Testis (tissue), 3 donors: ENCODE results near the gene HAPSTR1. TPM values are rescaled to one million over a fixed set of nuclear protein-coding genes. Genes with fewer than 3 reads are reported as not detected.

Experiments
- DNase-seq: peaks from one replicate; pipeline ENCODE4 v3.0.0-alpha.2; 2019
- H3K27ac ChIP-seq, 2 donors: fragments of 200-600 bp; sonication (generic); one replicate each; pipeline ENCODE4 v1.5.1; 2019
- H3K27me3 ChIP-seq: fragments of 200-600 bp; sonication (generic); one replicate; pipeline ENCODE4 v1.5.1; 2019
- H3K36me3 ChIP-seq: fragments of 200-600 bp; sonication (generic); one replicate; pipeline ENCODE4 v1.5.1; 2017; ENCODE audit warnings: low read depth; ENCODE audit errors: missing control alignments
- H3K4me1 ChIP-seq: fragments of 200-600 bp; sonication (generic); one replicate; pipeline ENCODE4 v1.5.1; 2019
- H3K4me3 ChIP-seq, 2 donors: fragments of 200-600 bp; sonication (generic); one replicate each; pipeline ENCODE4 v1.5.1; 2017 to 2019
- H3K9me3 ChIP-seq: fragments of 200-600 bp; sonication (generic); one replicate; pipeline ENCODE4 v1.5.1; 2017
- CTCF ChIP-seq, 3 experiments: fragments of 450-650 bp in 2 of 3; fragments of 200-600 bp in 1 of 3; sonication (generic) in 1 of 3; IDR thresholded peaks; one replicate each; pipeline ENCODE4 v1.5.1; 2016 to 2019; ENCODE audit warnings: antibody characterized with exemption in 3 of 3, mild to moderate bottlenecking in 2 of 3, moderate library complexity in 1 of 3
- POLR2A ChIP-seq: fragments of 450-650 bp; IDR thresholded peaks from one replicate; pipeline ENCODE4 v1.6.1; 2017; ENCODE audit warnings: antibody characterized with exemption, mild to moderate bottlenecking, moderate library complexity
- WGBS, 2 donors: methylation state at CpG; one replicate each; pipeline ENCODE4 v1.1.5; 2018; 5-methylcytosine and 5-hydroxymethylcytosine counted together
- intact Hi-C: fragments of 100-400 bp; cut with DNase I; formaldehyde crosslinking; loops from one replicate; pipeline ENCODE4 v1.15.1; 2023; ENCODE audit warnings: low total_unique reads
- polyA plus RNA-seq: library from polyadenylated mRNA; stranded (reverse); fragments of 350-450 nt; fragmentation: Illumina TruSeq; extraction: RNeasy Lipid Tissue Mini Kit (QIAGEN cat#74804); gene quantifications from one replicate; pipeline ENCODE4 v1.2.3, GENCODE V29; 2014; ENCODE audit warnings: low read depth, low replicate concordance; ENCODE audit not compliant: insufficient read depth
- total RNA-seq, 2 donors: library from RNA; depleted of rRNA; stranded (reverse); fragments of >200 nt; gene quantifications; one replicate each; pipeline ENCODE4 v1.2.3, GENCODE V29; 2016

Gene HAPSTR1
- total and polyA plus RNA-seq, 3 donors from 2014 or later: 37.5 to 75.7 (median 68.8) TPM

GRCh38 chr16:9116141-9116540, 24.7 kb downstream of the HAPSTR1 start:
- DNase-seq: no peak
- TF ChIP-seq POLR2A: no peak
- TF ChIP-seq CTCF (IDR thresholded peaks at IDR 0.05): no peak
- Histone ChIP-seq H3K27ac (no peak overlapping the region), H3K4me3 (no peak overlapping the region), H3K27me3 (no peaks in the 10 kb centered on the region), H3K4me1 (peaks cover 12% of the 10 kb centered on the region), H3K9me3 (no peaks in the 10 kb centered on the region), H3K36me3 (no peaks in the 10 kb centered on the region)
- WGBS, 2 donors: 99 to 100% methylated on average over 2 of the region's 2 CpGs
- intact Hi-C loops: no loop called here

- Histone ChIP-seq H3K9me3 (no peaks in the 10 kb centered on the region), H3K27me3 (no peaks in the 10 kb centered on the region), H3K4me1 (peaks cover 5% of the 10 kb centered on the region), H3K27ac (no peak overlapping the region), H3K4me3 (no peak overlapping the region), H3K36me3 (no peaks in the 10 kb centered on the region)
- intact Hi-C loops: no loop called here
- TF ChIP-seq CTCF (IDR thresholded peaks at IDR 0.05) (no peak), POLR2A (no peak)
- DNase-seq: no peak
Measured at GRCh38 chr16:9118170-9118569, 26.7 kb downstream of the HAPSTR1 start.

GRCh38 chr16:9119795-9120194, 28.4 kb downstream of the HAPSTR1 start:
- Histone ChIP-seq H3K27me3 (no peaks in the 10 kb centered on the region), H3K27ac (no peak overlapping the region), H3K36me3 (no peaks in the 10 kb centered on the region), H3K4me3 (no peak overlapping the region), H3K4me1 (no peaks in the 10 kb centered on the region), H3K9me3 (no peaks in the 10 kb centered on the region)
- TF ChIP-seq CTCF (IDR thresholded peaks at IDR 0.05) (no peak), POLR2A (no peak)
- peak; percentile 39 for DNase-seq
- 50 to 51% methylated on average over 3 of the region's 3 CpGs for WGBS, 2 donors
- intact Hi-C loops: no loop called here

- Histone ChIP-seq H3K36me3 (no peaks in the 10 kb centered on the region), H3K4me3 (no peak overlapping the region), H3K9me3 (no peaks in the 10 kb centered on the region), H3K27ac (no peak overlapping the region), H3K4me1 (no peaks in the 10 kb centered on the region), H3K27me3 (no peaks in the 10 kb centered on the region)
- no peak for DNase-seq
- intact Hi-C loops: no loop called here
- WGBS, 2 donors: 86% methylated on average over 5 of the region's 5 CpGs; no CpG with 5 or more reads in 1 of the 2 donors
- TF ChIP-seq CTCF (IDR thresholded peaks at IDR 0.05) (no peak), POLR2A (no peak)
Measured at GRCh38 chr16:9122342-9122741, 30.9 kb downstream of the HAPSTR1 start.

- no peak for TF ChIP-seq POLR2A
- TF ChIP-seq CTCF (IDR thresholded peaks at IDR 0.05): no peak
- no peak for DNase-seq
- no peak overlapping the region for H3K27ac ChIP-seq
- no peak overlapping the region for H3K4me3 ChIP-seq
- no peaks in the 10 kb centered on the region for H3K9me3 ChIP-seq
- 78 to 96% methylated on average over 2 of the region's 2 CpGs for WGBS, 2 donors
- no peaks in the 10 kb centered on the region for H3K27me3 ChIP-seq
- intact Hi-C loops: no loop called here
- H3K4me1 ChIP-seq: no peaks in the 10 kb centered on the region
- no peaks in the 10 kb centered on the region for H3K36me3 ChIP-seq
Measured at GRCh38 chr16:9122969-9123368, 31.5 kb downstream of the HAPSTR1 start.
